HEK293 (cell line): ENCODE results near the gene PPP1R1C.
"Not testable (repeated sequence)": the region's sequence is repeated elsewhere in the genome, so short reads cannot be mapped to it uniquely, and the experiment has no call there.

Experiments used
- CTCF ChIA-PET: fragments of 350-600 bp; formaldehyde crosslinking; extraction: SDS; loops from one replicate; lab custom pipeline; 2021; ENCODE audit warnings: antibody characterized with exemption; lab: Yijun Ruan, JAX
- POLR2A ChIA-PET: fragments of 300-600 bp; formaldehyde crosslinking; extraction: SDS; loops from one replicate; lab custom pipeline; 2020; ENCODE audit warnings: antibody characterized with exemption, inconsistent platforms; lab: Yijun Ruan, JAX
- H3K27ac ChIP-seq: fragments of 200-500 bp; sonication (Bioruptor generic); 2 replicates; pipeline ENCODE4 v1.5.1; 2014; ENCODE audit warnings: low read depth, low read length, control low read depth, inconsistent platforms; ENCODE audit errors: extremely low read depth
- H3K36me3 ChIP-seq, 2 experiments: fragments of 200-500 bp in 1 of 2; sonication (Bioruptor generic) in 1 of 2; 1 replicate in 1 of 2; 2 replicates in 1 of 2; pipeline ENCODE4 v1.5.1; 2014 to 2017; ENCODE audit warnings: inconsistent platforms in 2 of 2, low read length in 2 of 2; ENCODE audit not compliant: control insufficient read depth in 2 of 2, insufficient read depth in 1 of 2
- H3K4me1 ChIP-seq: fragments of 200-500 bp; sonication (Bioruptor generic); 2 replicates; pipeline ENCODE4 v1.5.1; 2014; ENCODE audit warnings: mild to moderate bottlenecking, low read length, inconsistent platforms; ENCODE audit not compliant: control insufficient read depth, insufficient read depth
- H3K4me3 ChIP-seq: 2 replicates; pipeline ENCODE4 v1.5.1; 2011; ENCODE audit warnings: low read depth, mild to moderate bottlenecking, control low read depth, low read length, moderate library complexity
- H3K9me3 ChIP-seq: fragments of 200-500 bp; sonication (Bioruptor generic); 2 replicates; pipeline ENCODE4 v1.5.1; 2014; ENCODE audit warnings: low read depth, low read length, inconsistent platforms; ENCODE audit not compliant: control insufficient read depth, insufficient read depth
- KLF7 ChIP-seq: fragments of 450-650 bp; formaldehyde crosslinking; IDR thresholded peaks from 2 replicates; pipeline ENCODE4 v1.5.1; 2016; ENCODE audit warnings: missing biosample characterization, missing genetic modification characterization, borderline replicate concordance
- MZF1 ChIP-seq: fragments of 450-650 bp; formaldehyde crosslinking; IDR thresholded peaks from 2 replicates; pipeline ENCODE4 v1.5.1; 2017; ENCODE audit warnings: missing biosample characterization, missing genetic modification characterization, borderline replicate concordance
- SETDB1 ChIP-seq: IDR thresholded peaks from one replicate; pipeline ENCODE4 v1.6.1; 2017; ENCODE audit warnings: mild to moderate bottlenecking, low read length, moderate library complexity, mixed read lengths; ENCODE audit not compliant: insufficient read length
- SP7 ChIP-seq: fragments of 450-650 bp; formaldehyde crosslinking; IDR thresholded peaks from 2 replicates; pipeline ENCODE4 v1.5.1; 2016; ENCODE audit warnings: missing biosample characterization, missing genetic modification characterization
- TSHZ1 ChIP-seq: fragments of 450-650 bp; formaldehyde crosslinking; IDR thresholded peaks from 2 replicates; pipeline ENCODE4 v1.5.1; 2016; ENCODE audit warnings: missing biosample characterization, missing genetic modification characterization, borderline replicate concordance
- ZBTB7A ChIP-seq: fragments of 450-650 bp; formaldehyde crosslinking; IDR thresholded peaks from 2 replicates; pipeline ENCODE4 v1.5.1; 2016; ENCODE audit warnings: low read depth, missing biosample characterization, missing genetic modification characterization
- ZFHX2 ChIP-seq: fragments of 450-650 bp; formaldehyde crosslinking; conservative IDR thresholded peaks from 2 replicates; pipeline ENCODE4 v1.5.1; 2016; ENCODE audit warnings: missing biosample characterization, missing genetic modification characterization
- ZNF133 ChIP-seq: fragments of 450-650 bp; formaldehyde crosslinking; IDR thresholded peaks from 2 replicates; pipeline ENCODE4 v1.5.1; 2016; ENCODE audit warnings: missing biosample characterization, missing genetic modification characterization
- ZNF23 ChIP-seq: fragments of 450-650 bp; formaldehyde crosslinking; IDR thresholded peaks from 2 replicates; pipeline ENCODE4 v1.5.1; 2016; ENCODE audit warnings: missing biosample characterization, missing genetic modification characterization, borderline replicate concordance
- ZNF239 ChIP-seq: fragments of 450-650 bp; formaldehyde crosslinking; IDR thresholded peaks from 2 replicates; pipeline ENCODE4 v1.5.1; 2016; ENCODE audit warnings: missing biosample characterization, missing genetic modification characterization
- ZNF433 ChIP-seq: fragments of 450-650 bp; formaldehyde crosslinking; IDR thresholded peaks from 2 replicates; pipeline ENCODE4 v1.5.1; 2016; ENCODE audit warnings: missing biosample characterization, missing genetic modification characterization, low read depth
- ZNF610 ChIP-seq: fragments of 450-650 bp; formaldehyde crosslinking; IDR thresholded peaks from 2 replicates; pipeline ENCODE4 v1.5.1; 2016; ENCODE audit warnings: missing biosample characterization, missing genetic modification characterization, borderline replicate concordance
- ZNF621 ChIP-seq: fragments of 450-650 bp; formaldehyde crosslinking; IDR thresholded peaks from 2 replicates; pipeline ENCODE4 v1.5.1; 2017; ENCODE audit warnings: missing biosample characterization, missing genetic modification characterization
- ZNF624 ChIP-seq: fragments of 450-650 bp; formaldehyde crosslinking; IDR thresholded peaks from 2 replicates; pipeline ENCODE4 v1.5.1; 2017; ENCODE audit warnings: missing biosample characterization, missing genetic modification characterization
- ZNF626 ChIP-seq: fragments of 450-650 bp; sonication (Bioruptor Pico); formaldehyde crosslinking; IDR thresholded peaks from 2 replicates; pipeline ENCODE4 v1.5.1; 2018; ENCODE audit warnings: missing biosample characterization, missing genetic modification characterization, inconsistent platforms
- ZNF692 ChIP-seq: fragments of 450-650 bp; formaldehyde crosslinking; IDR thresholded peaks from 2 replicates; pipeline ENCODE4 v1.5.1; 2016; ENCODE audit warnings: missing biosample characterization, missing genetic modification characterization
- ZNF701 ChIP-seq: fragments of 450-650 bp; formaldehyde crosslinking; IDR thresholded peaks from 2 replicates; pipeline ENCODE4 v1.5.1; 2016; ENCODE audit warnings: missing biosample characterization, missing genetic modification characterization
- ZNF777 ChIP-seq: fragments of 450-650 bp; formaldehyde crosslinking; IDR thresholded peaks from 2 replicates; pipeline ENCODE4 v1.5.1; 2017; ENCODE audit warnings: missing biosample characterization, missing genetic modification characterization, borderline replicate concordance
- TF ChIP-seq, protein P1 (sequence below): fragments of 450-650 bp; formaldehyde crosslinking; IDR thresholded peaks from 2 replicates; pipeline ENCODE4 v1.5.1; 2016; ENCODE audit warnings: missing biosample characterization, missing genetic modification characterization
- TF ChIP-seq, protein P2 (sequence below): fragments of 450-650 bp; formaldehyde crosslinking; IDR thresholded peaks from 2 replicates; pipeline ENCODE4 v1.5.1; 2016; ENCODE audit warnings: missing biosample characterization, missing genetic modification characterization

Gene PPP1R1C

GRCh38 chr2:182023235-182023634 is 37.6 kb downstream of the PPP1R1C start:
- no peak overlapping the region for H3K27ac ChIP-seq
- POLR2A ChIA-PET: no interaction called here
- no peaks in the 10 kb centered on the region for H3K4me1 ChIP-seq
- no peaks in the 10 kb centered on the region for H3K9me3 ChIP-seq
- no peak overlapping the region for H3K4me3 ChIP-seq
- no peaks in the 10 kb centered on the region for H3K36me3 ChIP-seq
- TF ChIP-seq ZNF133 (tag by site-specific recombination): peak; percentile 95
- no peak for TF ChIP-seq ZNF692 (tag by site-specific recombination)
- TF ChIP-seq ZNF621 (tag by site-specific recombination): no peak
- TF ChIP-seq TSHZ1 (tag by site-specific recombination): no peak
- TF ChIP-seq SETDB1: peak; percentile 85
- CTCF ChIA-PET: no interaction called here

DNA sequence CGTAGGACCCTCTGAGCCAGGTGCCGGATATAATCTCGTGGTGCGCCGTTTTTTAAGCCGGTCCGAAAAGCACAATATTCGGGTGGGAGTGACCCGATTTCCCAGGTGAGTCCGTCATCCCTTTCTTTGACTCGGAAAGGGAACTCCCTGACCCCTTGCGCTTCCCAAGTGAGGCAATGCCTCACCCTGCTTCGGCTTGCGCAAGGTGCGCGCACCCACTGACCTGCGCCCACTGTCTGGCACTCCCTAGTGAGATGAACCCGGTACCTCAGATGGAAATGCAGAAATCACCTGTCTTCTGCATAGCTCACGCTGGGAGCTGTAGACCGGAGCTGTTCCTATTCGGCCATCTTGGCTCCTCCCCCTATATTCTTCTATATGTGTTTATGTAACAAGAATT is 45.2 kb downstream of the PPP1R1C start:
- H3K4me1 ChIP-seq, CTCF ChIA-PET, H3K4me3 ChIP-seq, H3K9me3 ChIP-seq, H3K27ac ChIP-seq, POLR2A ChIA-PET, H3K36me3 ChIP-seq: not testable (repeated sequence)

DNA sequence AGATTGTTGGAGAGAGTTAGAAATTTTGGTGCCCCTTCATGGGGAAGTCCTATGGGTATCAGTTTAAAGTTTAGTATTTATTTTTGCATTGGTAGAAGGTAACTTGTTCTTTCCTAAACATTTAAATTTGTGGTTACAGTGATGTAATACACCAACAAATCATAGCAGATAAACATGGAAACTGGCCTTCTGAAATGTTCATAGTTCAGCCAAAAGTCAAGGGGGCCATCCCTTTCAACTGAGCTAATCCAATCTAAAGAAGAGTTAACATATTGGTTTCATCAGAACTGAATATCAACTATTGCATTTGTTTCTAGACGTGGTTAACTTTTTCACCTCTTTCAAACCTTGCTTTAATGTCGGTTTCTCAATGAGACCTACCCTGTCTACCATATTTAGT is 46.3 kb downstream of the PPP1R1C start:
- ChIA-PET POLR2A (no interaction called here), CTCF (no interaction called here)
- no peak for TF ChIP-seq ZNF624
- TF ChIP-seq ZNF23 (tag by site-specific recombination): no peak
- TF ChIP-seq, protein P1, sequence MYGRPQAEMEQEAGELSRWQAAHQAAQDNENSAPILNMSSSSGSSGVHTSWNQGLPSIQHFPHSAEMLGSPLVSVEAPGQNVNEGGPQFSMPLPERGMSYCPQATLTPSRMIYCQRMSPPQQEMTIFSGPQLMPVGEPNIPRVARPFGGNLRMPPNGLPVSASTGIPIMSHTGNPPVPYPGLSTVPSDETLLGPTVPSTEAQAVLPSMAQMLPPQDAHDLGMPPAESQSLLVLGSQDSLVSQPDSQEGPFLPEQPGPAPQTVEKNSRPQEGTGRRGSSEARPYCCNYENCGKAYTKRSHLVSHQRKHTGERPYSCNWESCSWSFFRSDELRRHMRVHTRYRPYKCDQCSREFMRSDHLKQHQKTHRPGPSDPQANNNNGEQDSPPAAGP (tag by site-specific recombination): no peak
- no peak for TF ChIP-seq ZNF239 (tag by site-specific recombination)
- no peak for TF ChIP-seq ZBTB7A (tag by site-specific recombination)
- no peak for TF ChIP-seq ZNF777 (tag by site-specific recombination)
- no peak for TF ChIP-seq ZNF433 (tag by site-specific recombination)
- TF ChIP-seq SP7 (tag by site-specific recombination): no peak
- no peak for TF ChIP-seq ZNF626 (tag by site-specific recombination)
- TF ChIP-seq ZNF701: no peak
- TF ChIP-seq MZF1 (tag by site-specific recombination): no peak
- no peak for TF ChIP-seq ZNF610 (tag by site-specific recombination)
- TF ChIP-seq, protein P2, sequence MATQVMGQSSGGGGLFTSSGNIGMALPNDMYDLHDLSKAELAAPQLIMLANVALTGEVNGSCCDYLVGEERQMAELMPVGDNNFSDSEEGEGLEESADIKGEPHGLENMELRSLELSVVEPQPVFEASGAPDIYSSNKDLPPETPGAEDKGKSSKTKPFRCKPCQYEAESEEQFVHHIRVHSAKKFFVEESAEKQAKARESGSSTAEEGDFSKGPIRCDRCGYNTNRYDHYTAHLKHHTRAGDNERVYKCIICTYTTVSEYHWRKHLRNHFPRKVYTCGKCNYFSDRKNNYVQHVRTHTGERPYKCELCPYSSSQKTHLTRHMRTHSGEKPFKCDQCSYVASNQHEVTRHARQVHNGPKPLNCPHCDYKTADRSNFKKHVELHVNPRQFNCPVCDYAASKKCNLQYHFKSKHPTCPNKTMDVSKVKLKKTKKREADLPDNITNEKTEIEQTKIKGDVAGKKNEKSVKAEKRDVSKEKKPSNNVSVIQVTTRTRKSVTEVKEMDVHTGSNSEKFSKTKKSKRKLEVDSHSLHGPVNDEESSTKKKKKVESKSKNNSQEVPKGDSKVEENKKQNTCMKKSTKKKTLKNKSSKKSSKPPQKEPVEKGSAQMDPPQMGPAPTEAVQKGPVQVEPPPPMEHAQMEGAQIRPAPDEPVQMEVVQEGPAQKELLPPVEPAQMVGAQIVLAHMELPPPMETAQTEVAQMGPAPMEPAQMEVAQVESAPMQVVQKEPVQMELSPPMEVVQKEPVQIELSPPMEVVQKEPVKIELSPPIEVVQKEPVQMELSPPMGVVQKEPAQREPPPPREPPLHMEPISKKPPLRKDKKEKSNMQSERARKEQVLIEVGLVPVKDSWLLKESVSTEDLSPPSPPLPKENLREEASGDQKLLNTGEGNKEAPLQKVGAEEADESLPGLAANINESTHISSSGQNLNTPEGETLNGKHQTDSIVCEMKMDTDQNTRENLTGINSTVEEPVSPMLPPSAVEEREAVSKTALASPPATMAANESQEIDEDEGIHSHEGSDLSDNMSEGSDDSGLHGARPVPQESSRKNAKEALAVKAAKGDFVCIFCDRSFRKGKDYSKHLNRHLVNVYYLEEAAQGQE (tag by site-specific recombination): no peak
- no peak for TF ChIP-seq ZFHX2 (tag by site-specific recombination)
- TF ChIP-seq ZNF133 (tag by site-specific recombination): no peak
- no peak for TF ChIP-seq KLF7 (tag by site-specific recombination)
- no peak for TF ChIP-seq ZNF621 (tag by site-specific recombination)
- Histone ChIP-seq H3K27ac (no peak overlapping the region), H3K9me3 (no peaks in the 10 kb centered on the region), H3K4me1 (no peaks in the 10 kb centered on the region), H3K36me3 (no peaks in the 10 kb centered on the region), H3K4me3 (no peak overlapping the region)
